ENCODE measurements around the gene INPP5J. TPM values are rescaled to one million over a fixed set of nuclear protein-coding genes. Genes with fewer than 3 reads are reported as not detected.

The INPP5J gene
- total RNA-seq, 1 experiment from 2014 or later, result 1.7 TPM

- no peak overlapping the region for H3K27ac ChIP-seq (ENCODE audit: low read length)
- in situ Hi-C loops (cut with HindIII; ENCODE audit: low pct_unique_long_range_greater_than_20kb, low sequenced_read_pairs), result no loop called here
- H3K36me3 ChIP-seq (ENCODE audit: control insufficient read depth, insufficient read depth, low read length), result no peaks in the 10 kb centered on the region
- no peaks in the 10 kb centered on the region for H3K27me3 ChIP-seq (ENCODE audit: control insufficient read depth, insufficient read depth, low read length)
- POLR2A ChIA-PET, result no interaction called here
- intact Hi-C loops (cut with micrococcal nuclease; ENCODE audit: unreplicated experiment), result no loop called here
- H3K4me1 ChIP-seq (ENCODE audit: control insufficient read depth, insufficient read depth, low read length), result no peaks in the 10 kb centered on the region
- CTCF ChIA-PET, result no interaction called here
- ATAC-seq (no peak), DNase-seq (ENCODE audit: low read depth, low spot score) (no peak)
- H3K4me3 ChIP-seq (ENCODE audit: low read depth in 2 of 2, low read length in 2 of 2), result no peak overlapping the region
- H3K9me3 ChIP-seq (ENCODE audit: control insufficient read depth, insufficient read depth, low read depth, low read length), result no peaks in the 10 kb centered on the region
- TF ChIP-seq, protein P1, sequence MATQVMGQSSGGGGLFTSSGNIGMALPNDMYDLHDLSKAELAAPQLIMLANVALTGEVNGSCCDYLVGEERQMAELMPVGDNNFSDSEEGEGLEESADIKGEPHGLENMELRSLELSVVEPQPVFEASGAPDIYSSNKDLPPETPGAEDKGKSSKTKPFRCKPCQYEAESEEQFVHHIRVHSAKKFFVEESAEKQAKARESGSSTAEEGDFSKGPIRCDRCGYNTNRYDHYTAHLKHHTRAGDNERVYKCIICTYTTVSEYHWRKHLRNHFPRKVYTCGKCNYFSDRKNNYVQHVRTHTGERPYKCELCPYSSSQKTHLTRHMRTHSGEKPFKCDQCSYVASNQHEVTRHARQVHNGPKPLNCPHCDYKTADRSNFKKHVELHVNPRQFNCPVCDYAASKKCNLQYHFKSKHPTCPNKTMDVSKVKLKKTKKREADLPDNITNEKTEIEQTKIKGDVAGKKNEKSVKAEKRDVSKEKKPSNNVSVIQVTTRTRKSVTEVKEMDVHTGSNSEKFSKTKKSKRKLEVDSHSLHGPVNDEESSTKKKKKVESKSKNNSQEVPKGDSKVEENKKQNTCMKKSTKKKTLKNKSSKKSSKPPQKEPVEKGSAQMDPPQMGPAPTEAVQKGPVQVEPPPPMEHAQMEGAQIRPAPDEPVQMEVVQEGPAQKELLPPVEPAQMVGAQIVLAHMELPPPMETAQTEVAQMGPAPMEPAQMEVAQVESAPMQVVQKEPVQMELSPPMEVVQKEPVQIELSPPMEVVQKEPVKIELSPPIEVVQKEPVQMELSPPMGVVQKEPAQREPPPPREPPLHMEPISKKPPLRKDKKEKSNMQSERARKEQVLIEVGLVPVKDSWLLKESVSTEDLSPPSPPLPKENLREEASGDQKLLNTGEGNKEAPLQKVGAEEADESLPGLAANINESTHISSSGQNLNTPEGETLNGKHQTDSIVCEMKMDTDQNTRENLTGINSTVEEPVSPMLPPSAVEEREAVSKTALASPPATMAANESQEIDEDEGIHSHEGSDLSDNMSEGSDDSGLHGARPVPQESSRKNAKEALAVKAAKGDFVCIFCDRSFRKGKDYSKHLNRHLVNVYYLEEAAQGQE (IDR thresholded peaks at IDR 0.05; ENCODE audit: insufficient read depth in 1 of 2, low read depth in 2 of 2, low read length in 1 of 2), result no peak
- TF ChIP-seq POLR2AphosphoS5 (IDR thresholded peaks at IDR 0.05; ENCODE audit: low read depth, low read length) (no peak), SIN3A (IDR thresholded peaks at IDR 0.05; ENCODE audit: borderline replicate concordance, insufficient read depth, low read depth, low read length) (no peak), TCF7L2 (IDR thresholded peaks at IDR 0.05; ENCODE audit: low read depth, low read length) (no peak), CTCF (IDR thresholded peaks at IDR 0.05) (no peak)
- no TSS peak for BruUV-seq (replicated peaks)
Measured at GRCh38 chr22:31099386-31099785, 23.4 kb upstream of the INPP5J start.

- no peaks in the 10 kb centered on the region for H3K27me3 ChIP-seq (ENCODE audit: control insufficient read depth, insufficient read depth, low read length)
- H3K4me3 ChIP-seq (ENCODE audit: low read depth in 2 of 2, low read length in 2 of 2), result no peak overlapping the region
- BruUV-seq (replicated peaks), result no TSS peak
- POLR2A ChIA-PET, result no interaction called here
- no peaks in the 10 kb centered on the region for H3K4me1 ChIP-seq (ENCODE audit: control insufficient read depth, insufficient read depth, low read length)
- H3K9me3 ChIP-seq (ENCODE audit: control insufficient read depth, insufficient read depth, low read depth, low read length), result no peaks in the 10 kb centered on the region
- ATAC-seq (no peak), DNase-seq (ENCODE audit: low read depth, low spot score) (no peak)
- H3K27ac ChIP-seq (ENCODE audit: low read length), result no peak overlapping the region
- H3K36me3 ChIP-seq (ENCODE audit: control insufficient read depth, insufficient read depth, low read length), result no peaks in the 10 kb centered on the region
- in situ Hi-C loops (cut with HindIII; ENCODE audit: low pct_unique_long_range_greater_than_20kb, low sequenced_read_pairs), result no loop called here
- intact Hi-C loops (cut with micrococcal nuclease; ENCODE audit: unreplicated experiment), result no loop called here
- CTCF ChIA-PET, result no interaction called here
- no peak for TF ChIP-seq SIN3A (IDR thresholded peaks at IDR 0.05; ENCODE audit: borderline replicate concordance, insufficient read depth, low read depth, low read length)
Measured at GRCh38 chr22:31099841-31100761, 22.7 kb upstream of the INPP5J start.

All from Panc1 (cell line).